NCI-H526 treated with DMSO at 0.1 percent for 48 hours (cell line): Measurements from ENCODE around the gene RSAD2.

ENCODE experiments used
- DNase-seq: peaks from one replicate; lab custom pipeline; 2025; lab: John Stamatoyannopoulos, UW

Gene RSAD2

DNA sequence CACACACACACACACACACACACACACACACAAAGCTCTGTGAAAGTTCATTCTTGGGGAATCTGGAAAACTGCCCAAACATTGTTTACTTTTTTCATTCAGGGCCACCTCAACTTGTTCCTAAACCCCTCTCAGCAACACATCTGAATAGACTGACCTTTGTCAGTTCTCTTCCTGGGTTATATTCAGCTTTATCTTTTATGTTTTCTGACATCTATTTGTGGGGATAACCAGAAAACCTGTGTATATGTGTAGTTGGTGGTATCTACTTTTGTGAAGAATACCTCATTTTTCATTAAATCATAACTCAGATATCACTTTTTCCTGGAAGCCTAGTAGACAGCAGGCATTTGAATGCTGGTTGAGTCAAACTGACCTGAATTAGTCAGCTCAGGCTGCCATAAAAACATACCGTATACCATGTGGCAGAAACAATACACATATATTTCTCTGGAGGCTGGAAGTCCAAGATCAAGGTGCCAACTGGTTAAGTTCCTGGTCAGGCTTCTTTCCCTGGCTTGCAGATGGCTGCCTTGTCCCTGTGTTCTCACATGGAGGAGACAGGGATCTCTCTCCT is 28.7 kb downstream of the RSAD2 start:
- no peak for DNase-seq

DNA sequence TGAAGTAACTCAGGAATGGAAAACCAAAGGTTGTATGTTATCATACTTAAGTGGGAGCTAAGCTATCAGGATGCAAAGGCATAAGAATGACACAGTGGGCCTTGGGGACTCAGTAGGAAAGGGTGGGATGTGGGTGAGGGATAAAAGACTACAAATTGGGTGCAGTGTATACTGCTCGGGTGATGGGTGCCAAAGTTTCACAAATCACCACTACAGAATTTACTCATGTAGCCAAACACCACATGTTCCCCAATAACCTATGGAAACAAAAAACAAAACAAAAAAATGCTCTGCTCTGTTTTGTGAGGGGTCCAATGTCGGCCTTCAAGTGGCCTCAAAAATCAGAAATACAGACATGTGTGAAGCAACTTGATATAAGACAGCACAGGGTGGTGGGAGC is 30.7 kb downstream of the RSAD2 start:
- no peak for DNase-seq

- no peak for DNase-seq
Measured at GRCh38 chr2:6909431-6910385, 32.1 kb downstream of the RSAD2 start.

DNA sequence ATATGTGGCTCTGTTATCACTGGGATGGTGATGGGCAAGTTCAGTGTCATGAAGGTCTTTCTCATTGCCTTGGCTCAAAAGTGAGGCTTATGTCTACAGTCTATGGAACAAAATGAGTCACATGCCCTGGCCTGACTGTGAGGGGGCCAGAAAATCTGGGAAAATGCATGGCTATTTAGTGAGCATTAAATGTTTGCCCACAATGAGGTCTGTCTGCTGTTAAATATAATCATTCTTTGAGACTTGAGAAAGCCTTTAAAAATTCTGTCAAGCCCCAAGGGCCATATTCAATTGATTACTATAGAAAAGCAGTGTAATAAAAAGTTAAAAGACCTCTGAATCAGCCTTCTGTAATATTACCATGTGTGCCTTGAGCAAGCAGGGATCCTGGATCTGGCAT is 34.1 kb downstream of the RSAD2 start:
- no peak for DNase-seq

DNA sequence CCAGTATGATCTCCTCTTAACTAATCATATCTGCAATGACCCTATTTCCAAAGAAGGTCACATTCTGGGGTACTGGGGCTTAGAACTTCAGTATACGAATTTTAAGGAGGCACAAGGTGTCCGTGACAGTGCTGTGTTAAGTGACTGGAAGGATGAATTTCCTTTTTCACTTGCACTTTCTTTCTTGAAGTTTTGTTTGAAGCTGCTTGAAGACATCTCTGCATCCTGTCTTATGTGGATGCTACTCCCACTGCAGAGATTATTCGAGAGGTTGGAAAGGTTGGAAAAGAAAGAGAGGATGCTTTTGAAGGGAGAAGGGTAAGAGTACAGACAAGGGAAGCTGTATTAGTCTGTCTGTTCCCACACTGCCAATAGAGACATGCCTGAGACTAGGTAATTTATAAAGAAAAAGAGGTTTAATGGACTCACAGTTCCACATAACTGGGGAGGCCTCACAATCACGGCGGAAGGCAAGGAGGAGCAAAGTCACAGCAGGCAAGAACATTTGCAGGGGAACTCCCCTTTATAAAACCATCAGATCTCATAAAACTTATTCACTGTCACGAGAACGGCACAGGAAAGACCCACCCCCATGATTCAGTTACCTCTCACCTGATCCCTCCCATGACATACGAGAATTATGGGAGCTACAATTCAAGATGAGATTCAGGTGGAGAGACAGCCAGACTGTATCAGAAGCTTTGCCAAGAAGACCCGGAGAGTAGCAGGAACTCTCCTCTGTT is 36.0 kb downstream of the RSAD2 start:
- no peak for DNase-seq

GRCh38 chr2:6914828-6915227 is 37.3 kb downstream of the RSAD2 start:
- no peak for DNase-seq

- DNase-seq, result no peak
Measured at GRCh38 chr2:6915399-6915798, 37.8 kb downstream of the RSAD2 start.

GRCh38 chr2:6916224-6916623 is 38.6 kb downstream of the RSAD2 start:
- DNase-seq, result no peak

DNA sequence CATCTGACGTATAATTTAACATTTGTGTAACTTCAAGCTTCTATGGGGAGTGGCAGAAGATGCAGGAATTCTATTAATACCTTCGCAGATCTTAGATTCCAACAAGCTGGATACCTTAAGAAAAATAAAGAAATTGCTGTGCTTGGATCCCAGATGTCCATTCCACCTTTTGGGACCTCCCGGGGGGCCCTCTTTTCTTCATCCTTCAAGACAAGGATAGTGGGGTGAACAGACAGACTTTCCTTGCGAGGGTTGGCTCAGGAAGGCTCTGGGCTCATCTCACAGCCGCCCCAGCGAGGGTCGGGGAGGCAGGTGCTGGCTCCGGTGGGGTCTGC is 39.1 kb downstream of the RSAD2 start:
- DNase-seq, result no peak

DNA sequence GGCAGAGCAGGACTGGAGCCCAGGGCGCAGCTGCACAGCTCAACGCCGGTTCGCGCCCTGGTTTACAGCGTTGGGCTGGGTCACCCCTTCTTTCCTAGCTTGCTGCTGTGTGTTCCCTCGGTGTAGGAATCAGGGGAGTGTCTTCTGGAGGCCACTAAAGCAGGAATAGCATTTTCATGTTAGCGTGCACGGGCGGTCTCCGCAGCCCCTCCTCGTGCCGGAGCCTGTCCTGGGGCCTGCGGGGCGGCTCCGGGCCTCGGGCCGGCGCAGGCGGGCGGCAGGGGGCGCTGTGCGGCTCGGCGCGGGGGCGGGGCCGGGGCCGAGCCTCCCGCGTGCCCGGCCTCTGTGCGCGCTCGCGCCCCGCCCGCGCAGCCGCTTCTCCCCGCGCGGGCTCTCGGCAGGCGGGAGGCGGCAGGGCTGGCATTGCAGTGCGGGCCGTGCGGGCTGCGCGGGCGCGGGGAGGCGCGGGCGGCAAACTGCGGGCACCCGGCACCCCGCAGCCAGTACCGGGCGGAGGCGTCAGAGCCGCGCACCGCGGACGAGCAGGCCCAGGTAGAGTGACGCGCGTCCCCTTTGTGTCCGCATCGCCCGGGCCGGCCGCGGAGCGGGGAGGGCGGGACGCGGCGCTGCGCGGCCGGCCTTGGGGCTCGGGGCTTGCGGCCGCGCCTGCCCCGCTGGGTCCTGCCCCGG is 39.6 kb downstream of the RSAD2 start, which contains the start of gene RNF144A:
Gene RNF144A (plus strand): TSS at position 342 of the 690 bp plus-strand sequence. CDS start 79,515 bp downstream, outside the sequence.
- DNase-seq, result peak; percentile 18

DNA sequence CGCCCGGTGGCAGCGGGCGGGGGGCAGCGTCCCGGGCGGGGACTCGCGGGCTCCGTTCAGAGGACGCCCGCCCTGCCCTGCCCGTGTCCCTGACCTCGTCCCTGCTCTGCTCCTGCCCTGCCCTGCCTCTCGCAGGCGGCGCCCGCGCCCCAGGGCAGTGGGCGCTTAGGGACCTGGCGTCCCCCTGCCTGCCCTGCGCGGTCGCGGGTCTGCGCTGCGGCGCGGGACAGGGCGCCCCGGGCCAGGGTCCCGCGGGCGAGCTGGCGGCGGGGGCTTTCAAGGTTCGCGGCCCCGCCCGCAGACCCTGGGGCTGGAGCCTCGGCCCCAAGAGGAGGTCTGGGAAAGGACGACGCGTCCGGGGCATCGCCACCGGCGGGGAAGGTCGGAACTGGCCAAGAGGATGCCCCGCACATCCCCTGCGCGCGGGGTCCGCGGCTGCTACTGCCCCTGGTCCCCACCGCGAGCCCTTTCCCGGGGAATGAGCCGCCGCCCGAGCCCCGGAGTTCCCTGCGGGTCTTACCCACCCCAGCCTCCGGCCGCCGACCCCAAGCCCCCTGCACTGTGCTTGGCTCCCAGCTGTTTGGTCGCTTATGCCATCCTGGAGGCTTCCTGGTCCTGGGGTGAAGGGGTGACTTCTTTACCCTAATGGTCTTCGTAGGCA is 40.3 kb downstream of the RSAD2 start:
- DNase-seq, result no peak

DNA sequence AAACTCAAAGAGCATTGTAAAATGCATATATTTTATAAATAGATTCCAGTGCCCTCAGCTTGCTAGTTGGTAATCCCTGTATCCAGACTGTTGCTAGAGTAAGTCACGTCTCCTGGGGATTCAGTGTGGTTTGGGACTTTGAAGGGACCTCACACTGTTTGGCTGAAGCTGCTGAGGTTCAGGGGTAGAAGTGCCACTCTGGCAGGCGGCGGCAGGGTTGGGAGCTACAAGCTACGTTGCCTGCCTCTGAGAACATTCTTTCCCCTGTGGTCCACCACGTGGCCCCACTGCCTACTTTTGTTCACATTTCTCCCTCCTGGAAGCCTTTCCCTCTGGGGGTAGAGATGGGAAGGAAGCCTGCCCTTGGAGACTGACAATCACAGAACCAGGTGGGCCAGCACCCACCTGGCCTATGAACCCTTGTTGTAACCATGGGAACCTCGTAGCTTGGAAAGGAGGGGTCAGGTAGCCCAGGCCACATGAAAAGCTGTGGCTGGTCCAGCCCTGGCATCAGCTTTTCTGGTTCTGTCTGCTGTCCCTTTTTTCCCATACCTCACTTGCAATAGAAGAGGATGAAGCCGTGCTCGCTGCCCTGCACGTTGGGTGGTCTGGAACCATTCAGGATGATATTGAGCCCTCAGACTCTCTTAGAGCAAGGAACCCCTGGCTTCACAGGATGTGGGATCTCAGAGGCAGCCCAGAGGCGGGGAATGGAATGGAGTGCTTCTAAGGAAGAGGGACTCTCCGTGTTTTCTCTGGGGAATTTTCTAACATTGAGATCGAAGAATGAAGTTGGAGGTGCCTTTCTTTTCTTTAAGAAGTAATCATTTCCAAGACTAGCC is 42.5 kb downstream of the RSAD2 start:
- DNase-seq, result no peak

- DNase-seq, result no peak
Measured at GRCh38 chr2:6920743-6921064, 43.1 kb downstream of the RSAD2 start.

GRCh38 chr2:6921321-6921922 is 43.8 kb downstream of the RSAD2 start:
- no peak for DNase-seq

- DNase-seq, result no peak
Measured at GRCh38 chr2:6922201-6922656, 44.7 kb downstream of the RSAD2 start.

- DNase-seq, result no peak
Measured at GRCh38 chr2:6923319-6923718, 45.7 kb downstream of the RSAD2 start.

DNA sequence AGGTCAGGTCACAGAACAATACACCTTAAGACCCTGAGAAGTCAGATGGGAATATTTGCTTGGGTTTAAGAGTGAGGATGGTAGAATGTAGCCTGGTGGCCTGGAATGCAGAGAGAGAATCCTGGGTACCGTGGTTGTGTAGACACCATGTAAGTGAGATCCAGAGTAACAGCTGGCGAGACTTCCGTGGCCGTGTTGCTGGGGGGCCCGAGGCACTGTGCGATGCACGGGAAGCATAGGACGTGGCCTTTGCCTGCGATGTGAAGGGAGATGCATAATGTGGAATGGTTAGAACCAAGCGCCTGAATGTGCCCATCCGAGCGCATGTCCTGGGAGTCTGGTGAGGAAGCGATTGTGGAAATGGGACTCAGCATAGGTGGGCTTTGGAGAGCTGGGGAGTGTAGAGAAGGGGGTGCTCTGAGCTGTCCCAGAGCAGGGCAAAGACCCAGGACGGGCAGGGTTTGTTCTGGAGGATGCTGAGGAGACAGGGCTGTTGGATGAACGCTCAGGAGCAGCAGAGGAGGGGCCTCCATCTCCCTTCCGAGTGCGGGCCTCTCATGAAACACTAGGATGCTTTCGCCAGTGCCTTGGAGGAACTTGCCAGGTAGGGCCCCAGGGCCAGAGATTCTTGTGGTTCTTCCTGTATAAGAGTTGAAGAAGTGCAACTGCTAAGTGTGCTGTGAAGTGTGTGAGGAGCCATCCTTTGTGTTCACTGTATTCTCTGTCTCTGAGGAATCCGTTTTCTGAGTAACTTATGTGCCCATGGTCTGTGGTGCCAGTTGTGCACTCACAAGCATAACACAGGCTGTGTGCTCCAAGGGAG is 46.7 kb downstream of the RSAD2 start:
- no peak for DNase-seq

DNA sequence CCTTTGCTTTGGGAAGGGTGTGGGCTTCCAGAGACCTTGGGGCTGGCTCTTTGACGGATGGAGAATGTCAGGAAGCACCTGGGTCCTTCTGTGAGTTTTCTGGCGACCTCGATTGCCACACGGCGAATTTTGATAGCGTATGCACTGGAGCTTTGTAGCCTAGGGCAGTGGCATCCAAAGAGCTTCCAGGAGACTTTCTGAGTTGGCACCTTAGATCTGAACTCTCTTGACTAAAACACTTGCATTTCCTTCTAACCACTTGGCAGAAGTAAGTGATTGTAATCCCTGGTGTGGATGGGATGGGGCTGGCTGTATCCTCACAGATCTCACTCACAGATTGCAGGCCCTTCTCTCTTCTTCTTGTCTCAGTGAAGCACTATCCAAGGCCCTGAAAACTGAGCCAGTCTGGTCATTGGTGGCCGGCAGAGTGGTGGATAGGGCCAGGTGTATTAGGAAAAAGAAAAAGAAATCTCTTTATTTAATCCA is 47.4 kb downstream of the RSAD2 start:
- no peak for DNase-seq

DNA sequence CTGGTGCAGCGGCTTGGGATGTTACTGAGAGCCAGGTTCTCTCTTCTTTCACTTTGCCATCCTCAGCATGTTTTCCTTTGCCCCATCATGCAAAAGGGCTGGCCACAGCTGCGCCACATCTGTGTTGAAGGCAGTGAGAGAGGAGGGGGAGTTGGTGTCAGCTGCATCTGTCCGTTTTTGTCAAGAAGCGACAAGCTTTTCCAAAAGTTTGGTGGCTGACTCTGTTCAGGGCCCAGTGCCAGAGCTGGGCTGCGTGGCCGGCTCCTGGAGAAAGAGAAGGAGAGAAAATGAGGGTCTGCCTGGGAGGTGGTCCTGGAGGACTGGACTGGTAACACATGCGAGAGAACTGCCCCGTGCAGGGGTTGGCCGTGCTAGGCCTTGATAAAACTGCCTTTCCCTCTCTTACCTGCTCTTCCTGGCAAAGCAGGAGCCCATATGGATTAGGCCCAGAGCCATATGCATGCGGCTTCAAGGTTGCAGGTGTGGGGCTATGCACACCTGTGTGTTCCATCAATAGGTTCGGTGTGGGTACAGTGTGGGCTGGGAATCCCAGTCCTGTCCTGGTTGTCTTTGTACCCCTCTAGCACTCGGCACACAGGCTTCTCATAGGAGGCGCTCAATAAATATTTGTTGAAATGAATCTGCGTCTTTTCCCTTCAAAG is 48.6 kb downstream of the RSAD2 start:
- DNase-seq, result no peak
